Measurements from ENCODE around the gene RNF151.

The RNF151 gene

DNA sequence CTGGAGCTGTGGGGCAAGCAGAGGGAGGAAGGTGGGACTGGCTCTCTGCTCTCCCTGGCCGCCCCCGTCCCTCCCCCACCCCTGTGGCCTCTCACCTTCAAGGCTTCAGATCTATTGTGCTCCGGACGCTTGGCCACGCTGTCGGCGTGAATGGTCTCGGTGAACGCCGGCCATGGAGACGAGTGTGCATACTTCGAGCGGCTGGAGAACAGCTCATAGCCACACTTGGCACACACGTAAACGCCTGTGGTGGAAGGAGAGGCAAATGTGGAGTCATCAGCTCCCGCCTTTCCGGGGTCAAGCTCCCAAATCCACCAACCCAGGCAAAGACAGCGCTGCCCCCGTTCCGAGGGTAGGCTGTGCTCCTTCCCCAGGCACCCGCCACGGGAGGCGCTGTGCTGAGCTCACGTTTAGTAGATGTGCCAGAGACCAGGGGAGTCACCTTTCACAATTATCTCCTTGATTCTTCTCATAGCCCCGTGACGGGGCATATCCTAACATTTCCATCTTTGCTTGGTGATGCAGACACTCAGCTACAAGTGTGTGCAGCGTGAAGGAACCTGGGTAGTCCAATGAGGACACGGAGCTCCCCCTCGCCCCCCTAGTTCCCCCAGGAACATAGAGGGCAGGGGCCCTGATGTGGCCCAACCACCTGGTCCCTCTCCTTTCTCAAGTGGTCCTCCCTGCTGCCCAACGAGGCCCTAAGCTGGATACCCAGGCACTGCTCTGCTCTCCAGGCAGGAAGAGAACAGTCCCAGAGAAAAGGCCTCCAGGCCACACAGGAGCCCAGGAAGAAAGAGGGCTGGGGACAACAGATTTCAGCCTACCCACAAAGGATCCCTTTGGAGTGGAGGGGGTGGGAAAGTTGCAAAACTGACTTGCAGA lies 25.3 kb upstream of the RNF151 start:
- no peak overlapping the region for H3K4me3 ChIP-seq (ENCODE audit: low read depth, low read length)

DNA sequence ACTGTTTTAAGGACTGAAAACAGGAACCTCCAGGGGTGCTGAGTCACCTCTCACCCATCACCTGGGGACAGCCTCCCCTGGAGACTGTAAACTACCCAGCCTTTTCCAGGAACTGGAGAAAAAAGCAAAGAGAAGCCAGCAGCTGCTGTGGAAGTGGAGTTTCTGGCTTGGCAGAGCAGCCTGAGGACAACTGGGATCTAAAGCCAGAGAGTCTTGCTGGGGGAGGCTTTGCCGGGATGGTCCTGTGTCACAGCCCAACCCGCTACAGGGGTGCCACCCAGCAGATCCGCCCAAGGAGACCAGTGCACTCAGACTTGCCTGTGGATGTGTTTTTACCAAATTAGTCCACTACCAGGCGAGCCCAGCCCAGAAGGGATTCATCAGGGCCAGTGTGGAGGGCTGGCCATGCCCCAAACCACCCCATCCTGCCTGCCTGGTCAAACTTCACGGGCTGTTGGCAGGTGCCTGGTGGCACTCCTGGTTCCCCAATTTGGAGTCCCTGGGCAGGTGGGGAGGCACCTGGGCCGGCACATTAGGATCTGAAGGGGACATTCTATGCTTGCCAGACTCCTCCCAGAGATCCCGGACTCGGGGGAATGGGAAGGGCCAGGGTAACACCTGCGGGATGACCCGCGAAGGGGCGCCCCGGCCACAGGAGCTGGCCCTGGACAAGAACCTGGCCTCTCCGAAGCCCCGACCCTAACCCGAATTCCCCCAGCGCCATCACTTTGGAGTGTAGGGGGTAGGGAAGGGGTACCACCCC lies 24.4 kb upstream of the RNF151 start:
- H3K4me3 ChIP-seq (ENCODE audit: low read depth, low read length): peak overlapping the region; percentile 74
- TF ChIP-seq, protein P1, sequence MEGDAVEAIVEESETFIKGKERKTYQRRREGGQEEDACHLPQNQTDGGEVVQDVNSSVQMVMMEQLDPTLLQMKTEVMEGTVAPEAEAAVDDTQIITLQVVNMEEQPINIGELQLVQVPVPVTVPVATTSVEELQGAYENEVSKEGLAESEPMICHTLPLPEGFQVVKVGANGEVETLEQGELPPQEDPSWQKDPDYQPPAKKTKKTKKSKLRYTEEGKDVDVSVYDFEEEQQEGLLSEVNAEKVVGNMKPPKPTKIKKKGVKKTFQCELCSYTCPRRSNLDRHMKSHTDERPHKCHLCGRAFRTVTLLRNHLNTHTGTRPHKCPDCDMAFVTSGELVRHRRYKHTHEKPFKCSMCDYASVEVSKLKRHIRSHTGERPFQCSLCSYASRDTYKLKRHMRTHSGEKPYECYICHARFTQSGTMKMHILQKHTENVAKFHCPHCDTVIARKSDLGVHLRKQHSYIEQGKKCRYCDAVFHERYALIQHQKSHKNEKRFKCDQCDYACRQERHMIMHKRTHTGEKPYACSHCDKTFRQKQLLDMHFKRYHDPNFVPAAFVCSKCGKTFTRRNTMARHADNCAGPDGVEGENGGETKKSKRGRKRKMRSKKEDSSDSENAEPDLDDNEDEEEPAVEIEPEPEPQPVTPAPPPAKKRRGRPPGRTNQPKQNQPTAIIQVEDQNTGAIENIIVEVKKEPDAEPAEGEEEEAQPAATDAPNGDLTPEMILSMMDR (IDR thresholded peaks at IDR 0.05; ENCODE audit: low read depth, low read length): no peak

More for the DNA sequence above, 25.3 kb upstream of the RNF151 start:
- TF ChIP-seq, protein P1 (IDR thresholded peaks at IDR 0.05; ENCODE audit: low read depth, low read length): no peak

DNA sequence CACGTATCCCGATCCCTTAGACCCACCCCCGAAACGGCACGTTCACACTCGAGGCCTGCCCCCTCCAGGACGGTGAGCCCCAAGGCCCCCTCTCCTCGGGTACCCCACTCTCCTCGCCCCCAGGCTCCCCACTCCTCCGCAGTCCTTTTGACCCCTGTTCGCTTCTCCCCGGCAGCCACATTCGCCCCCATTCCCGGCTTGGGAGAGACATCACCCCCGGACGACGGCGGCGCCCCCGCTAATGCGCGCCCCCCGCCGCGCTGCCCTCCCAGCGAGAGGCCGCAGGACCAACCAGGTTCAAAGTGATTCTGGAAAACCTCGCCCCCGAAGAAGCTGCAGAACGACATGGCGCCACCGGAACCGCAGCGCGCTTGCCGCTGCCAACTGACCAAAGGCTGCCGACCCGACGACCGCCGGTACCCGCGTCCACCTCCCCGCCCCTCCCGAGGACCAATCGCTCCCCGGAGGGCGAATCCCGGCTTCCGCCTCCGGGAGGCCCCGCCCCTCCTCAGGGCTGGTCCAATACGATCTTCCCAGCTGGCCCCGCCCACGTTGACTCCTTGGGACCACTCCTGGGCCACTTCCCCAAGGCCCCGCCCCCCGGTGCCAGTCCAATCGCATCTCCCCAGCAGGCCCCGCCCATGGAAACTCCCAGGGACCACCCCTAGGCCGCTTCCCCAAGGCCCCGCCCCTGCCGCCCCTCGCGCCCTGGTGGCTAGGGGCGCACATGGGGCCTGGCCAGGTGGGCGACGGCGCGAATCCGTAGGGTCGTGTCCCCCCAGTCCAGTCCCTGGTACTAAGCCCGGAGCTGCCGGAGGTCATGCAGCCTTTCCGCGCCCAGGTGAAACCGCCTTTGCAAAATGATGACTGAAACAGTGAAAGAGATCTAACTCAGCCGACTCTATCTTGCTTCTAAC lies 23.6 kb upstream of the RNF151 start, which contains the start of gene MSRB1:
Gene MSRB1 (minus strand): TSS at position 390 of the 917 bp plus-strand sequence. CDS start 43 bp downstream, at position 347.
- peak within 1 kb of the TSS; percentile 74 for H3K4me3 ChIP-seq (ENCODE audit: low read depth, low read length)

DNA sequence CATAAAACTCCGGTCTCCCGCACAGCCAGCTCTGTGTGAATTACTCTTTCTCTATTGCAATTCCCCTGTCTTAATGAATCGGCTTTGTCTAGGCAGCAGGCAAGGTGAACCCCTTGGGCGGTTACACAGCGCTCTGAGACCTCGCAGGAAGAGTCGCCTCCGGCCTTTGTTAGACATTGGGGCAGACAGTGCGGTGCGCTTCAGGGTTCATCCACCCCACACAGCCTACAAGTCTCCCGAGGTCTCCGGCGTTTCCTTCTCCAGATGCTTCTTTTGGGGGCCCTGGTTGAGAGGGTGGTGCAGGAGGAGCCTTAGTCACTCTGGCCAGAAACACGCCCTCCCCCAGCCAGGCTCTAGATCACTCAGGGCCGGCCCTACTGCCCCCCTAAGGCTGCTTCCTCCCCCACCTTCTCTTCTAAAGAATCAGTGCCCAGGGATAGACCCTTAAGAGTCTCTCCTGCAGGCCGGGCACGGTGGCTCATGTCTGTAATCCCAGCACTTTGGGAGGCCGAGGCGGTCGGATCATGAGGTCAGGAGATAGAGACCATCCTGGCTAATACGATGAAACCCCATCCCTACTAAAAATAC lies 21.9 kb upstream of the RNF151 start:
- TF ChIP-seq, protein P1 (IDR thresholded peaks at IDR 0.05; ENCODE audit: low read depth, low read length): no peak
- H3K4me3 ChIP-seq (ENCODE audit: low read depth, low read length): no peak overlapping the region

More for the DNA sequence above, 23.6 kb upstream of the RNF151 start, which contains the start of gene MSRB1:
- TF ChIP-seq, protein P1 (IDR thresholded peaks at IDR 0.05; ENCODE audit: low read depth, low read length): no peak

DNA sequence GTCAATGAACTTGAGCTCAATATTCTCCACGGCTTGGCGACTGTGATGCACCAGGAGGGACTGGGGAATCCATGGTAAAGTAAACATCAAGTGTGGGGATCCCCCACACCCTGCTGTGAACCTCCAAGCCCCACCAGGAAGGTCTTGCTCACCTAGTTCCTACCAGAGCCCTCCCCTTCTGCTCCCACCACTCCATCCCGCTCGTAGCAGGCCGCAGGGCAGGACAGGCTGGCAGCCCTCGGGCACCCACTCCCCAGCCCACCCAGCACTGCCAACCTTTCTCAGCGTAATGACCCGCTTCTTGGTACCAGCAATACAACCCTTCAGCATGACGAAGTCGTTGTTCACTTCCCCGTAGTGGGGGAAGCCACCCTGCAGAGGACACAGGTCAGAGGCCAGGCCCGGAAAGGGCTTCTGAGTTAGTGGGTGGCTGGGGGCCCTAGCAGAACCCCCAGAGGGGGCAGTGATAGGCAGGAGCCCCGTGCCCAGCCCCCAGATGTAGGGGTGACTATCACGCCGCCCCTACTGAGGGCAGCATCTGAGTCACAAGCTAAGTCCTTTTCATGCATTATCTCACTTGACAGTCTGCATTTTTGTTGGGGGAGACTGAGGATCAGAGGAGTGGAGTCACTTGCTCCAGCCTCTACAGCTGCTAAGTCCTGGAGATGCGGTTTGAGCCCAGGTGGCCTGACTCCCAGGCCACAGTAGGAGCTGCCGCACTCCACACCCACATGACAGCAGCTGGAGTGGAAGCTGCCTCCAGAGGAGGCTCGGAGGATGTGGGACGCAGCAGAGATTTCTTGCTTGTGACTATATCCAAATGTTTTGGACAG lies 20.9 kb upstream of the RNF151 start:
- no peak overlapping the region for H3K4me3 ChIP-seq (ENCODE audit: low read depth, low read length)
- TF ChIP-seq, protein P1 (IDR thresholded peaks at IDR 0.05; ENCODE audit: low read depth, low read length): no peak
